Measurements from ENCODE around the gene ZNF552.
A peak's percentile ranks its signal among the peaks of the same experiment; 100 is the strongest.

ZNF552 gene

DNA sequence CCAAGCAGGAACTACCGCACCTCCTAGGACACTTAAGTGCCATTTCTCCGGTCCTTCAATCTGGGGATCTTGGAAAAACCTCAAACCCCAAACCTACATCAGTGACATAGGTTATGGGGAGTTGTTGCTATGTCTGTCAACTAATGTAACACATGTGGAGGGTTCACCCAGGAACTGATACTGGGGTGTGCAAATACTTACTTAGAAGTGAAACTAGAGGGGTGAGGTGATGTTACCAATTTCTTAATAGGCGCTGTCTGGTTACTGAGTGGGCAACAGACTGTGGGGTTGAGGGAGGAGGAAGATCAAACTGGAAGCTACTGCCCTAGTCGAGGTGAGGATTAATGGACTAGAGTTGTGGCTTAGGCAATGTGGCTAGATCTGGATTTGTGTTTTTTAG lies 43.3 kb downstream of the ZNF552 start:
- DNase-seq: no peak

DNA sequence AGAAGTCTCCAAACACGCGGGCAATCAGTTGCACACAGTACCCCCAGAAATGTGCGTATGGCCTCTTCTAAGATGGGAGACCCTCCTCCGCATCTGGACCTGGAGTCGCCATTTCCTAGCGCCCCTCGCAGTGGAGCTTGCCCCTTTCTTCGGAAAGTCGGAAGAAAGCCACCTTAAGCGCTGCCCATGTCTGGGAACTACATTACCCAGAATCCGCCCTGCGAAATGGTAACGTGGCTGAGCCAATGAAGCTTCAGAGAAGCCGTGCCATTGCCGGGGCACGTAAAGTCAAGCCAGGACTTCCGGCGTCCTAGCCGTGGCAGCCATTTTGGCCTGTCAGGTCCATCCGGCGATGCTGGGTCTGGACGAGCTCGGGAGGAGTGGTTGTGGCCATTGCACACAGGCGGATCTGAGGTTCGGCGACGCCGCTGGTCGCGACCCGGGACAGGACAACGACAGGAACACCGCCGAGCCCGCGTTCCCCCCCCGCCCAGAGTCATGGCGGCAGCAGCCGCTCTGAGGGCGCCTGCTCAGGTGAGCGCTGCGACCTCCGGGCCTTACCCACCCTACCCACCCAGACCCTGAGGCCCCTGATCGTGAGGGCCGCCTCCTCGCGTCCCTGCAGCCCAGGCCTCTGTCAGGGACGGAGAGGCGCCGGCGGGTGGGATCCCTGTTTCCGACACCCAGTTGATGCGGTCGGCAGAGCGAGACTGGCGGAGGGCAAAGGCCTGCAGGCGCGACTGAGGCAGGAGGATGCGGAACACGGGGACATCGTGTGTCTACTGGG lies 45.2 kb downstream of the ZNF552 start, which contains the start of gene ZNF586:
TSS of gene ZNF586 (plus strand) at position 332 of the 787 bp plus-strand sequence. CDS start at position 499, 167 bp downstream.
- DNase-seq: peak; percentile 85

GRCh38 chr19:57759096-57759495 lies 55.6 kb downstream of the ZNF552 start:
- DNase-seq: no peak

DNA sequence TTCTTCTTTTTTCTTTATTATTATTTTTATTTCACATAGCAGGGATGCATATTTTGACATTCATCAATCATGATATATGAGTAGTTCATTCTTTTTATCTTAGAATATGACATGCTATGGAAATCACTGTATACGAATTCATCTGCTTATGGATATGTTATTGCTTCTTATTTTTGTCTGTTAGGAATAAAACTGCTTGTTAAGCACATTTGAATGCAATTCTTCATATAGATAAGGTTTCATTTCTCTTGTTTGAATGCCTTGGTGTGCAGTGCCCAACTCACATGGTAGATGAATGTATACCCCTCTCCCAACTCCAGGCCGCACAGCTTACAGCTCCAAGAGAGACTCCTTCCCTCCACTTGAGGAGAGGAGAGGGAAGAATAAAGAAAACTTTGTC lies 56.8 kb downstream of the ZNF552 start:
- DNase-seq: no peak
